Measurements from ENCODE around the gene AVPI1. TPM values are rescaled to one million over a fixed set of nuclear protein-coding genes. Genes with fewer than 3 reads are reported as not detected.
A peak's percentile ranks its signal among the peaks of the same experiment; 100 is the strongest.

Gene AVPI1
- total RNA-seq, 1 donor from 2014 or later, result 7.9 TPM

- H3K4me1 Mint-ChIP-seq, result peaks cover 44% of the 10 kb centered on the region
- H3K4me3 Mint-ChIP-seq, result peak overlapping the region; percentile 26
- H3K27ac Mint-ChIP-seq, result peak overlapping the region; percentile 85
- no peak for TF ChIP-seq CTCF (IDR thresholded peaks at IDR 0.05; ENCODE audit: unreplicated experiment)
- no peak for DNase-seq (ENCODE audit: low spot score in 2 of 2, unreplicated experiment in 2 of 2)
- no peaks in the 10 kb centered on the region for H3K36me3 Mint-ChIP-seq
- H3K9me3 Mint-ChIP-seq, result no peaks in the 10 kb centered on the region
- no peaks in the 10 kb centered on the region for H3K27me3 Mint-ChIP-seq (ENCODE audit: low read depth)
Measured at GRCh38 chr10:97683556-97684367, 3.3 kb downstream of the AVPI1 start.

- DNase-seq (ENCODE audit: low spot score in 2 of 2, unreplicated experiment in 2 of 2), result no peak
- H3K27me3 Mint-ChIP-seq (ENCODE audit: low read depth), result no peaks in the 10 kb centered on the region
- no peaks in the 10 kb centered on the region for H3K9me3 Mint-ChIP-seq
- no peak overlapping the region for H3K4me3 Mint-ChIP-seq
- peaks cover 31% of the 10 kb centered on the region for H3K4me1 Mint-ChIP-seq
- H3K36me3 Mint-ChIP-seq, result no peaks in the 10 kb centered on the region
- no peak for TF ChIP-seq CTCF (IDR thresholded peaks at IDR 0.05; ENCODE audit: unreplicated experiment)
- no peak overlapping the region for H3K27ac Mint-ChIP-seq
Measured at GRCh38 chr10:97682042-97682441, 5.0 kb downstream of the AVPI1 start.

- no peak for DNase-seq (ENCODE audit: low spot score in 2 of 2, unreplicated experiment in 2 of 2)
- H3K4me1 Mint-ChIP-seq, result peaks cover 17% of the 10 kb centered on the region
- H3K4me3 Mint-ChIP-seq, result no peak overlapping the region
- H3K27ac Mint-ChIP-seq, result no peak overlapping the region
- TF ChIP-seq CTCF (IDR thresholded peaks at IDR 0.05; ENCODE audit: unreplicated experiment), result no peak
- H3K36me3 Mint-ChIP-seq, result peaks cover 4% of the 10 kb centered on the region
- H3K27me3 Mint-ChIP-seq (ENCODE audit: low read depth), result no peaks in the 10 kb centered on the region
- no peaks in the 10 kb centered on the region for H3K9me3 Mint-ChIP-seq
Measured at GRCh38 chr10:97679594-97679993, 7.4 kb downstream of the AVPI1 start.

GRCh38 chr10:97676770-97677581 lies 10.1 kb downstream of the AVPI1 start:
- peak; percentile 93 for TF ChIP-seq CTCF (IDR thresholded peaks at IDR 0.05; ENCODE audit: unreplicated experiment)
- Mint-ChIP-seq H3K36me3 (peaks cover 7% of the 10 kb centered on the region), H3K4me1 (no peaks in the 10 kb centered on the region), H3K27me3 (ENCODE audit: low read depth) (no peaks in the 10 kb centered on the region), H3K27ac (no peak overlapping the region), H3K9me3 (no peaks in the 10 kb centered on the region), H3K4me3 (no peak overlapping the region)
- DNase-seq (ENCODE audit: low spot score in 2 of 2, unreplicated experiment in 2 of 2), result peak in 1 of 2 experiments; percentile 60

- no peak for TF ChIP-seq CTCF (IDR thresholded peaks at IDR 0.05; ENCODE audit: unreplicated experiment)
- Mint-ChIP-seq H3K4me3 (no peak overlapping the region), H3K27ac (no peak overlapping the region), H3K27me3 (ENCODE audit: low read depth) (no peaks in the 10 kb centered on the region), H3K9me3 (no peaks in the 10 kb centered on the region), H3K4me1 (no peaks in the 10 kb centered on the region), H3K36me3 (peaks cover 9% of the 10 kb centered on the region)
- DNase-seq (ENCODE audit: low spot score in 2 of 2, unreplicated experiment in 2 of 2), result no peak
Measured at GRCh38 chr10:97675222-97675621, 11.8 kb downstream of the AVPI1 start.
